Lower lobe of right lung (tissue), 2 donors: ENCODE measurements around the gene NDUFB4. TPM values are rescaled to one million over a fixed set of nuclear protein-coding genes. Genes with fewer than 3 reads are reported as not detected.

ENCODE experiments used
- ATAC-seq, 2 donors: fragments of 200-7000 bp; cut with Tn5 transposase; one replicate each; pipeline ENCODE4 v1.9.1; 2020 to 2022; ENCODE audit warnings: mild to moderate bottlenecking in 2 of 2, moderate library complexity in 2 of 2
- DNase-seq: peaks from one replicate; pipeline ENCODE4 v3.0.0-alpha.2; 2020
- H3K27ac ChIP-seq: fragments of 200-600 bp; one replicate; pipeline ENCODE4 v1.8.0; 2022
- H3K27me3 ChIP-seq: fragments of 200-600 bp; one replicate; pipeline ENCODE4 v1.8.0; 2022; ENCODE audit warnings: low read depth
- H3K36me3 ChIP-seq: fragments of 200-600 bp; one replicate; pipeline ENCODE4 v1.8.0; 2022; ENCODE audit warnings: mild to moderate bottlenecking
- H3K4me1 ChIP-seq: fragments of 200-600 bp; one replicate; pipeline ENCODE4 v1.8.0; 2022
- H3K4me3 ChIP-seq: fragments of 200-600 bp; one replicate; pipeline ENCODE4 v1.8.0; 2022; ENCODE audit warnings: mild to moderate bottlenecking
- H3K9me3 ChIP-seq: fragments of 200-600 bp; one replicate; pipeline ENCODE4 v1.8.0; 2022
- intact Hi-C: fragments of 100-400 bp; cut with DNase I; formaldehyde crosslinking; loops from one replicate; pipeline ENCODE4 v1.11.0; 2022
- total RNA-seq: library from RNA; stranded (reverse); fragmentation: NEBNext Ultra II Directional; extraction: Animal tissue kit (Norgen Biotek cat#: 25700); gene quantifications from one replicate; pipeline ENCODE4 v1.2.1, GENCODE V29; 2021
- TF ChIP-seq, protein P1 (sequence below): fragments of 200-600 bp; IDR thresholded peaks from one replicate; pipeline ENCODE4 v1.8.0; 2022; ENCODE audit warnings: antibody characterized with exemption, mild to moderate bottlenecking
- donor health status: DM: no; HTN: yes; CAD: no; lungs with severe emphysema.

NDUFB4 gene
- total RNA-seq, 1 donor from 2014 or later, result 100 TPM

DNA sequence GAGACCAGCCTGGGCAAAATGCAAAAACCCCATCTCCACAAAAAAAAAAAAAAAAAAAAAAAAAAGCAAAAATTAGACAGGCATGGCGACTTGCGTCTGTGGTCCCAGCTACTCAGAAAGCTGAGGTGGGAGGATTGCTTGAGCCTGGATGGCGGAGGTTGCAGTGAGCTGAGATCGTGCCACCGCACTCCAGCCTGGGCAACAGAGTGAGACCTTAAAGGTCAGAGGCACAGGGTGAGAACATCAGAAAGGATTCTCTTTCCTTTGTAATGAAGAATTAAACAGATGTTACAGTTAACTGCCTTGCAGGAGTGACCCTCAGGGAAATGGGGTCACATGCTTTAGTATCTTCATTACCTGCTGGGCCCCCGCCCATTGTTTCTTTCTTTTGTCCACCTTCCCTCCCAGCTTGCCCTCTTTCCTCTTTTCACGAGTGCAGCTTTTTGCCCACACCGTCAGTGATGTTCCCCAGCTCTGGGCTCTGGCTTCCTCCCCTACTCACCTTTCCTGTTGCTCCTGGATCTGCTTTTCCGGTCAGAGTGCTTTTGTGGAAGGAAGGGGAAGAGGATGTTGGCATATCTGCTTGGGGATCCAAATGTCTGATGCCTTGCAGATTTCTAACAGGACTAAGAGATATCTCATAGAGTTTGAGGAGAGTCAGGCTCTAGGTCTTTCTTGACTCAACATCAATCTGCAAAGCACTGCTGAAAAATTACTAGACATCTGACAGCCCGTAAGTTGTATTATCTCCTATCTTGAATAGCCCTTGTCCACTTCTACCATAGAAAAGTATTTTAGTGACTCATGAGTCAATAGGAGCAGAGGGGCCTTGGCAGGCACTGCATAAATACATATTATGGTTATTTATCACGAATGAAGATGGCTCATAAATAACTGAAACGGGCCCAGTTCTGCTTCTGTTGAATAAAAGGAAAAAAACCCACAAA, 35.6 kb upstream of the NDUFB4 start:
- H3K9me3 ChIP-seq, result no peaks in the 10 kb centered on the region
- ATAC-seq, result no peak
- H3K4me1 ChIP-seq, result peaks cover 40% of the 10 kb centered on the region
- H3K4me3 ChIP-seq, result no peak overlapping the region
- H3K27ac ChIP-seq, result peak overlapping the region; percentile 83
- DNase-seq, result no peak
- TF ChIP-seq, protein P1, sequence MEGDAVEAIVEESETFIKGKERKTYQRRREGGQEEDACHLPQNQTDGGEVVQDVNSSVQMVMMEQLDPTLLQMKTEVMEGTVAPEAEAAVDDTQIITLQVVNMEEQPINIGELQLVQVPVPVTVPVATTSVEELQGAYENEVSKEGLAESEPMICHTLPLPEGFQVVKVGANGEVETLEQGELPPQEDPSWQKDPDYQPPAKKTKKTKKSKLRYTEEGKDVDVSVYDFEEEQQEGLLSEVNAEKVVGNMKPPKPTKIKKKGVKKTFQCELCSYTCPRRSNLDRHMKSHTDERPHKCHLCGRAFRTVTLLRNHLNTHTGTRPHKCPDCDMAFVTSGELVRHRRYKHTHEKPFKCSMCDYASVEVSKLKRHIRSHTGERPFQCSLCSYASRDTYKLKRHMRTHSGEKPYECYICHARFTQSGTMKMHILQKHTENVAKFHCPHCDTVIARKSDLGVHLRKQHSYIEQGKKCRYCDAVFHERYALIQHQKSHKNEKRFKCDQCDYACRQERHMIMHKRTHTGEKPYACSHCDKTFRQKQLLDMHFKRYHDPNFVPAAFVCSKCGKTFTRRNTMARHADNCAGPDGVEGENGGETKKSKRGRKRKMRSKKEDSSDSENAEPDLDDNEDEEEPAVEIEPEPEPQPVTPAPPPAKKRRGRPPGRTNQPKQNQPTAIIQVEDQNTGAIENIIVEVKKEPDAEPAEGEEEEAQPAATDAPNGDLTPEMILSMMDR, result no peak
- intact Hi-C loops, result loop anchor here (10.0 kb wide), 2 partner anchors 234 to 316 kb away; no protein-coding TSS in a partner anchor
- H3K27me3 ChIP-seq, result no peaks in the 10 kb centered on the region
- H3K36me3 ChIP-seq, result no peaks in the 10 kb centered on the region

DNA sequence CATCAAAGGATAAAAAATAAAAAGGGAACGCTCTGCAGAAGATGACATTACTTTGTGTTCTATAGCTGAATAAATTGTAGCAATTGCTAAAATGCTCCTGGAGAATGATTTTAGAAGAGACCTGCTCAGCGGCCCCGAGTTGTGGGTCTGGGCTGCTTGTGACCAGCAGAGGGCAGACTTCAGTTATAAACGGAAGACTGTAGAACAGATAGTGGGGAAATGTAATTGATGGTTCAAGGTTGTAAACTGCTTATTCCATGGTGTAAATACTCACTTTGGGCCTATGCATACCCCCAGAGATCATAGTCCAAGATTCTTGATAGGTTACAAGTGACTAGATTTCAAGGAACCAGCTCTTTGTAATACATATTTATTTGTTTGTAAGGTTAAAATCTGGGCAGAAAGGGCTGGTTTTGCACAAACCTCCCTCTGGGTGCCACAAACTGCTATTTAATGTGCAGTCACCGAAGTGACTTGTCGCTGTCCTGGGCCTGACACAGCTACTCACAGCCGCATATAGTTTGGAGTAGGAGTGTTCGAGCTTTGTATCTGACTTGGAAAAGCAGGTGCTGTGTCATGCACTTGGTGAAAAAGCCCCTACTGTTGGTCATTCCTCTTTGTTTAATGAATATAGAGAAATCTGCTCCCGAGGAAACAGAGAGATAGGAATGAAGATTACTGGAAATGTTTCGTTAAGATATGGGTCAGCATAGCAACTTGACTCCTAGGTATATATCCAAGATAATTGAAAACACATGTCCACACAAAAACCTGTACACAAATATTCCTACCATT, 34.7 kb upstream of the NDUFB4 start:
- ATAC-seq, result peak; percentile 47 to 55
- TF ChIP-seq, protein P1, result peak; percentile 93
- no peaks in the 10 kb centered on the region for H3K36me3 ChIP-seq
- H3K9me3 ChIP-seq, result no peaks in the 10 kb centered on the region
- no peaks in the 10 kb centered on the region for H3K27me3 ChIP-seq
- H3K27ac ChIP-seq, result no peak overlapping the region
- peaks cover 34% of the 10 kb centered on the region for H3K4me1 ChIP-seq
- no peak overlapping the region for H3K4me3 ChIP-seq
- intact Hi-C loops, result loop anchor here (10.0 kb wide), 2 partner anchors 233 to 317 kb away; no protein-coding TSS in a partner anchor
- DNase-seq, result peak; percentile 66

DNA sequence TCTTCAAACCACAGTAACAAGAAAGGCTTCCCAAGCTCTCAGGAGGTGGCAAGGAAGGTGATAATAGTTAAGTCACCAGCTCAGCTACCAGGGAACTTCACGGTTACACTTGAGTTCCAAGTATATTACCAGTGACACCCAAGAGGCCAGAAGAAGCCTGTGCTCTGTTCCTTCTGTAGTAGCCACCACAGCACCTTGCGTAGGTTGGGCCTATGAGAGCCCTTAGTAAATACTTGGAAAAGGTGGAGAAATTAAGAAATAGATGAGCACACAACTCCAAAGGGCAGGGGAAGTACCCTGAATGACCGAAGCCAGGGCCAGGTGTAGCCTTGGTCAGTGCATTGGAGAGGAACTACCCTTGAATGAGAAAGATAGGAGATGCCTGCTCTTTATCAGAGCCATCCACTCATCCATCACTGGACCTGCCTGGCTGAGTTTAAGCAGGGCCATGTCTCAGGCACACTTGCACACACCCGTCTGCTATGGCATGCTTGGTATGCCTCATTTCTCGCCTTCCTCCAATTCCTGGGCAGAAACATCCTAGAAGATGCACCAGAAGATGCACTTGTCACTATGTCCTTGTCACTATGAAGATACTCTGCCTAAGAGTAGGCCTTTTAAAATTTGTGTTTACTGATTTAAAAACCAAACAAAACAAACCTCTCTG, 32.6 kb upstream of the NDUFB4 start:
- TF ChIP-seq, protein P1, result no peak
- Histone ChIP-seq H3K4me1 (peaks cover 29% of the 10 kb centered on the region), H3K27me3 (no peaks in the 10 kb centered on the region), H3K9me3 (no peaks in the 10 kb centered on the region), H3K27ac (no peak overlapping the region), H3K36me3 (no peaks in the 10 kb centered on the region), H3K4me3 (no peak overlapping the region)
- ATAC-seq, result peak; percentile 53 to 60
- DNase-seq, result peak; percentile 44
- intact Hi-C loops, result loop anchor here (10.0 kb wide), 2 partner anchors 231 to 319 kb away; no protein-coding TSS in a partner anchor

DNA sequence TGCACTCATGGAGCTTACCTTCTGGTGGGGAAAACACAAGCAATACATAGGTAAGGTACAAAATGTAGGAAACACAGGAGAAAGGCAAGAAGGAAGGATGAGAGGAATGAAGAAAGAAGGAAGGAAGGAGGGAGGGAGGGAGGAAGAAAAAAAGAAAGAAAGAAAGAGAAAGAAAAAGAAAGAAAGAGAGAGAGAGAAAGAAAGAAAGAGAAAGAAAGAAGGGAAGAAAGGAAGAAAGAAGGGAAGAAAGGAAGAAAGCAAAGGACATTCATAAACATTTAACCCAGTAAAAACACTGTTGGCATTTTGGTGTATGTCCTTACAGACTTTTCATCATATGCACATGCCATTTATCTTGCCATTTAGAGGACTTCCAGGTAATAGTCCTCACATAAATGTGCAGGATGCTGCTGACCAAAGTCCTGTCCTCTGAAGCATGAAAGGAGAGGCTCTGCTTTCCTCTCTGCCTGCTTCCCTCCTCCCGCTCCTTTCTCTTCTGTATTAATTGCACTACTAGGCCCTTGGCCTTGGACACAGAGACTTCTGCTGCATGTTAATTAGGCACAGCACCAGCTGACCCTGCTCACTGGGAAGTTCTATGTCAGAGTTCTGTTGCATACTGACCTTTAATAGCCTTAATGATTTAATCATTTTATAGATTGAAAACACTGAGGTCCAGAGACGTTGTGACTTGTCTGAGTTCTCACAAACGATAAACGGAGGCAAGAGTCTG, 29.7 kb upstream of the NDUFB4 start:
- no peaks in the 10 kb centered on the region for H3K36me3 ChIP-seq
- no peak overlapping the region for H3K4me3 ChIP-seq
- no peak for DNase-seq
- peaks cover 4% of the 10 kb centered on the region for H3K4me1 ChIP-seq
- H3K27me3 ChIP-seq, result no peaks in the 10 kb centered on the region
- TF ChIP-seq, protein P1, result no peak
- no peak overlapping the region for H3K27ac ChIP-seq
- intact Hi-C loops, result loop anchor here (10.0 kb wide), 2 partner anchors 228 to 322 kb away; no protein-coding TSS in a partner anchor
- no peak for ATAC-seq
- no peaks in the 10 kb centered on the region for H3K9me3 ChIP-seq
